NCI-H446 treated with DMSO at 0.1 percent for 48 hours (cell line): ENCODE results near the gene MICALL1.

ENCODE experiments used
- DNase-seq: peaks from one replicate; lab custom pipeline; 2025; lab: John Stamatoyannopoulos, UW

Gene MICALL1

DNA sequence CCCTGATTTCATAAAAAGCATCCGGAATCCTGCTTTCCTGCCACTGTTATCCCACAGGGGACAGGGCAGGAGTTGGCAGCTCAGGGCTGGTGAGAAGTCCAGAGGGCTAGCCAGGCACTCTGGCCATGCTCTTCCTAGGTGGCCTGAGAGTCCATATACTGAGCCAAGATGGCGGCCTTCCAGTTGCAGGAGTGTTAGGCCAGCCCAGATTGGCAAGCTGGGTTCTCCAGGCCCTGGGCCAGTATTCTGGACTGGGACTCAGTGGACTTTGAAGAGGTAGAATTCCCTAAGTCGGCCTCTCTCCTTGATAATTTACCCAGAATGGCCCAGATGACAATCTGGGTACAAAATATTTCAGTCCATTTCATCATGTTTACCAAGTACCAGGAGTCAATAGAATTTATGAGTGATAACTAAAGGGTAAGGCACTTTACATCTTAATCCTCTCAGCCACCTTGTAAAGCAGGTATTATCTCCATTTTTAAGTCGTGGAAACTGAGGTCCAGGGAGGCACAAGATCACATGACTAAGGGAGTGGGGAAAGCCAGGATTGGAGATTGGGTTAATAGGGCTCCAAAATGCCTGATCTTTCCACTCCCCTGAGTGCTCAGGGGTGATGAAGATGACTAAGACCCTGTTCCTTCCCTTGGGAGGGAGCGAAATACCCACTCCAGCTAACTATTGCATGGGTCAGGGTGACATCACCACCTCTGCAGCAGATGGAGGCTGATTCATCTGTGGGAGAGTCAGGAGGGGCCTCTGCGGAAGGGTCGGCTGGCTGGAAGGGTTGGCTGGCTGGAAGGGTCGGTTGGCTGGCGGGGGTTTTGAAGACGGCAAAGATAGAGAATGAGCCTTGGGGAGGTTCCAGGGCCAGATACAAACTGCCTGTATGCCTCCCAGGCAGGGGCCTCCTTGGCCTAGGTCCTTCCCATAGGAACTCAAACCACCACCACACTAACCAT lies 1.2 kb upstream of the MICALL1 start:
- peak; percentile 72 for DNase-seq

DNA sequence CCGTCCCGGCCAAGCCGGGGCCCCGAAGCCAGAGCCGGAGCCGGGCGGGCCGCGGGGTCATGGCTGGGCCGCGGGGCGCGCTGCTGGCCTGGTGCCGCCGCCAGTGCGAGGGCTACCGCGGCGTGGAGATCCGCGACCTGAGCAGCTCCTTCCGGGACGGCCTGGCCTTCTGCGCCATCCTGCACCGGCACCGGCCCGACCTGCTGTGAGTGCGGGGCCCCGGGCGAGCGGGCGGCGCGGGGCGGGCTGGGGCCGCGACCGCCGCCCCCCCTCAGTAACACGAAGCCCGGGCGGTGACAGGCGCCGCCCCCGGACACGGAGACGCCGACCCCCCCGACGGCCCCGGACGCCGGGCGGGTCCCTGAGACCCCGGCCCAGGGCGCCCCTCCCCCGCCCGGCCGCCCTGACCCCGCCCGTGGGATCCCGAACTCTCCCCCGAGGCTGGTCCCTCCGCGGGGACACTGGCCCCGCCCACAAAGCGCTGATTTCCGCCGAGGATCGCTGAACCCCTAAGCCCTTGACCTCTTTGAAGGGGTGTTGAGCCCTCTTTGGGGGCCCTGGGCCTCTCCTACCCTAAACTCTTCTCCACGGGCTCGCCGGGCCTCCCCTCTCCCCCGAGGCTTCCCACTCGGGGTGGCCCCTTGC lies 389 bp downstream of the MICALL1 start:
- DNase-seq: no peak

DNA sequence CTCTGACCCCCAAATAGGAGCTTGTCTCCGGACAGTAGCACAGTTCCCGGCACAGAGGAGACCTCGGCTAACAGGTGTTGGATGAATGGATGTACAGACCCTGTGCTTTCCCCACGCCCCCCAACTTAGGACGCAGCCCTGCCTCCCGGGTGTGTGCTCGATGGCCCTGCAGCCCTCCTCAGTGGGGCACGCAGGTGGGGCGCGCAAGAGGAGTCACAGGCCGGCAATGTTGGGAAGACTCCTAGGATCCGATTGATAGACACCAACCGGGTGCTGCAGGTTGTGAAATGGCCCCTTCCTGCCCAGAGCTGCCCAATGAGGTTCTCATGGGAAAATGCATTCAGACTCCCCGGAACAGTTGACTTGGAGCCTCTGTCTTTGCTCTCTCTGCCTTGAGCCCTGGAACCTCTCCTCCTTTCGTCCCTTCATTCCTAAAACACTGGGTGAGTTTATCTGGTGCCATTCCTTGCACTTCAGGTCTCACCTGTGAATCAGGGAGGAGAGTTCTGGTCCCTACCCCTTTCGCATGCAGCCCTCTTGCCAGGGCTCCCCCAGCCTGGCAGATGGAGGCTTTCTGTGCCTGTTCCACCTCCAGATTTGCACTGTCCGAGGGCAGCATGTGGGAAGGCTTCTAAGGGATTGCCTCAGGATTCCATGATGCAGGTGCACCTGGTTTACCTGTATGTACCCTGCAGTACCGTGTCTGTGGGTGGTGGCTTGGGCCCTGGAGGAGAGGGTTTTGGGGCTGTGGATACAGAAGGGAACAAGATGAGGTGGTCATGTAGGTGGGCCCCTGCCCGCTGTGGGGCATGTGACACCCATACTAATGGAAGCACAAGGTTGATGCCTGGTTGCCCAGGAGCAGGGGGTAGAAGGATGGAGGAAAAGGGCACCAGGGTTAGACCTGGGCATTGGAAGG lies 1.2 kb downstream of the MICALL1 start:
- DNase-seq: no peak

DNA sequence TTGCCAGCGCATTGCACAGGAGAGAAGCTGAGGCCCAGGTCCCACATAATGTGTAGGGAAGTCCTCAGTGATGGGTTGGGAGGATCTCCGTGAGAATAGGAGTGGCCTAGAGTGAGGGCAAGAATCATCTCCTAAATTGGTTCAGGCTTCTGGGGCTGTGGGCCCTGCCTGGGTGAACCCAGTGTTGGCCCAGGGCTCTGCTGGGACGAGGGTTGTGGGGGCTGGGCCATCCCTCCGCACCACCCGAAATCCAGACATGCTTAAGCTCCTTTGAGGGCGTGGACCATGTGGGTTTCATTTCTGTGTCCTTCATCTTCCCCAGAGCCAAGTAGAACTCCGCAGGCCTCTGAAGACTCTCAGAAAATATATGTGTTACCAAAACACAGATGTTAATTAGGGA lies 3.7 kb downstream of the MICALL1 start:
- no peak for DNase-seq

GRCh38 chr22:37910890-37911672 lies 5.0 kb downstream of the MICALL1 start:
- DNase-seq: no peak

DNA sequence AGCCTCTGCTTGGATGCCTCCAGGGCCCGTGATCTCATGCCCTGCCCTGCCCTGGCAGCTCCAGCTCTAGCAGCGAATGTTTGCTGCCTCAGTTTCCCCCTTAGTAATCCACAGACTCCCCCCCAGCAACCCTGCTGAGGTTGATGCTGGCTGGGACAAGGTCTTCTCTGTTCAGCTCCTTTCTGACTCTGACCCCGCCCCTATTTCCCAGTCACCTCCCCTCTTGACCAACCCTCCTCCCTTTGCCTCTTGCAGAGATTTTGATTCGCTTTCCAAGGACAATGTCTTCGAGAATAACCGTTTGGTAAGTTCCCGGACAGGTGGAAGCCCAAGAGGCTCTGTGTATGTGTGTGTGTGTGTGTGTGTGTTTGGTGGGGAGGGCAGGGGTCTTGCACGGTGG lies 5.6 kb downstream of the MICALL1 start:
- no peak for DNase-seq

DNA sequence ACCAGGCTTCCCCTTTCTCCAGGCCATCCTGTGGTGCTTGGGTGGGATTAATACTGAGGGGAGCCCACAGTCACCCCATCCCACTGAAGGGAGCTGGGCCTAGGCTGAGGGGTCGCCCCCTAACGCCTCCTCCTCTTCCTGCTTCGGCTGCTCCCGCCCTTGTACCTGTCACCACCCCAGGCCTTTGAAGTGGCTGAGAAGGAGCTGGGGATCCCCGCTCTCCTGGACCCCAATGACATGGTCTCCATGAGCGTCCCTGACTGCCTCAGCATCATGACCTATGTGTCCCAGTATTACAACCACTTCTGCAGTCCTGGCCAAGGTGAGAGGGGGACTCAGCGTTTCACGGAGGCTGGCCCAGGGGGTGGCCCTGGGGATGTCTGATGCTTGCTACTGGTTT lies 6.1 kb downstream of the MICALL1 start:
- DNase-seq: no peak

- DNase-seq: no peak
Observed at GRCh38 chr22:37913233-37913721, 7.2 kb downstream of the MICALL1 start.

DNA sequence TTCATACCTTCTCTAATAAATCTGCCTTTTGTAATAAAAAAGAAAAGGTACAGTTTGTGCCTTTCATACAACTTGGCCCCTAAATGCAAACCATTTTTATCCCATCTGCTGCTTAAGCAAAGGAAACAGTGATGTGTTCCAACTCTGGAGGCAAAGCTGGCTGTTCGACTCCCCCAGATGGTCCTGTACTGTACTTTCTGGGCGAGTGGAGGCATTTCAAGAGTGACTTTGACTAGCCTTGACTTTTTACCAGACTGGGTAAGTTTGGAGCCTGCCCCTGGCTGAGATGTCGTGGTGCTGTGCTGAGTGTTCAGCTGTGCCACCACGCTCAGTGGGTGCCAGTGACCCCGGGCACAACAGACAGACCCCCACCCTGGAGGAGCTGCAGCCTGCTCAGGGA lies 10.2 kb downstream of the MICALL1 start:
- no peak for DNase-seq

- no peak for DNase-seq
Observed at GRCh38 chr22:37917874-37918548, 11.9 kb downstream of the MICALL1 start.

DNA sequence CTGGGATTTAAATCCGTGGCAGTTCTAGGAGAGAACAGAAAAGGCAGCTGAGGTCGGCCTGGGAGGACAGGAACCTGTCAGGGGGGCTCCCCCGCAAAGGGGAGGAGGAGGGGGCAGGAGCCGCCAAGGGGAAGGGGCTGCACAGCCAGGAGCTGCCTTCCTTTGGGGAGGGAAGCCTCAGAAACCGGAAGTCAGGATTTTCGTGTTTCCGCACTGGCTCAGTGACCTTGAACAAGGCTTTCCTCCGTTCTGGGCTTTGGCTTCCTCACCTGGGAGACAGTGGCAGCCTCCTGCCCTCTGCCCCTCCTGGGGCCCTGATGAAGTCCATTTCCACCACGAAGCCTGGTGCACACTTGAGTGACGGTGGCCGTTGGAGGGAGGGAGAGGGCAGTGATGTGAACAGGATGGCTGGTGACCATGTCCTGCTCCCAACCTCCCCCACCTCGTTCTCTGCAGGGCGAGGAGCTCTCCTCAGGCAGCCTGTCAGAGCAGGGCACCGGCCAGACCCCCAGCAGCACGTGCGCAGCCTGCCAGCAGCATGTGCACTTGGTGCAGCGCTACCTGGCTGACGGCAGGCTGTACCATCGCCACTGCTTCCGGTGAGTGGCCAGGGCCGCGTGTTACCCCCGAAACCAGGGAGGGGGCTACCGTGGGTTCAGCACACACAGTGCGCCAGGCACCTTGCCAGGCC lies 12.6 kb downstream of the MICALL1 start:
- no peak for DNase-seq

GRCh38 chr22:37920126-37920525 lies 14.0 kb downstream of the MICALL1 start:
- no peak for DNase-seq

- no peak for DNase-seq
Observed at GRCh38 chr22:37922191-37922590, 16.1 kb downstream of the MICALL1 start.

DNA sequence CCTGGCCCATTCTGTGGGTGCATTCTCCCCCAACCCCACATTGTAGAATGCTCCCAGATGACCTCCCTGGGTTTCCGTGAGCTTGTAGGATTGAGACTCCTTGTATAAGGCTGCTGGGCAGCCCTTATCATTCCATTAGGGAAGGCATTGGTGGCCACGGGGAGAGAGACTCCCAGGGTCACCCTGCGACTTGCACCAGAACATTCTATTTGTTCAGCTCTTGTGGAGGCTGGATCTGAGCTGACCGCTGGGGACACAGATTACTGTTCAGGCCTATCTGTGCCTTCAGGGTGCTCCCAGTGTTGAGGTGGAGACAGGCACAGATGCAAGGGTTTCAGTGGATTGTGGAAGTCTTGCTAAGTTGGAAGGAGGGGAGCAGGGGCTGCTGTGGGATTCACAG lies 17.8 kb downstream of the MICALL1 start:
- DNase-seq: no peak

GRCh38 chr22:37924386-37925065 lies 18.4 kb downstream of the MICALL1 start:
- no peak for DNase-seq

DNA sequence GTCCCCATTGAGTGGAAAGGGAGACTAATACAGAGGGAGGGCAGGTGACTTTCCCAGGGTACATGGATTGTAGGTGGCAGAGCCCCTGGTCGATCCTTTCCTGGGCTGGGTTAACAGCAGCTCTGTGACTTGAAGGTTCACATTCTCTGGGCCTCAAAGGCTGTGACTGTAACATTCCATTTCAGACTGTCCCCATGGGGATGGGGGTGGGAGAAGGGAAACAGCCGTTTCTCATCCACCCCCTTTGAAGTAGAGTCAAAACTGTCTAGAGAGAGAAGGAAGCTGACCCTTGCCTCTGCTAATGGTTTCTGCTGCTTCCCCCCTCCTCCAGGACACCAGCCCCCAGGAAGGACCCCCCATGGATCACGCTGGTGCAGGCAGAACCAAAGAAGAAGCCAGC lies 19.2 kb downstream of the MICALL1 start:
- no peak for DNase-seq

- no peak for DNase-seq
Observed at GRCh38 chr22:37925767-37926166, 19.7 kb downstream of the MICALL1 start.

DNA sequence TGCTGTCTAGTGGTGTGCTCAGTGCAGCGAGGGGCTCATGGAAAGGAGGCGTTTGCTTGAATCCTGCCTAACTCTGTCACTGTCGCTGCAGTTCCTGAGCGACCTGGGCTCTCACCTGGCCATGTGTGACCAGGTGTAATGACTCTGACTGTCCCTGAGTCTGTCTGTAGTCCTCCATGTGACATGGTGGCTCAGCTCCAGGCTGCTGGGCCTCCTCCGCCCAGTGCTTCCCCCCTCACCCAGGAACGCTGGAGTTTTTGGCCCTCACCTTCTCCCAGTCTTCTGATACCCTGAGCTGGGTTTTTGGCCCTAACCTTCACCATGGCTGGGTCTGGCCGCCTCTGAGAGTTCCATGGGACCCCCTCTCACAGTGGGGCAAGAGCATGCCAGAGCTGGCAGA lies 20.3 kb downstream of the MICALL1 start:
- DNase-seq: no peak

DNA sequence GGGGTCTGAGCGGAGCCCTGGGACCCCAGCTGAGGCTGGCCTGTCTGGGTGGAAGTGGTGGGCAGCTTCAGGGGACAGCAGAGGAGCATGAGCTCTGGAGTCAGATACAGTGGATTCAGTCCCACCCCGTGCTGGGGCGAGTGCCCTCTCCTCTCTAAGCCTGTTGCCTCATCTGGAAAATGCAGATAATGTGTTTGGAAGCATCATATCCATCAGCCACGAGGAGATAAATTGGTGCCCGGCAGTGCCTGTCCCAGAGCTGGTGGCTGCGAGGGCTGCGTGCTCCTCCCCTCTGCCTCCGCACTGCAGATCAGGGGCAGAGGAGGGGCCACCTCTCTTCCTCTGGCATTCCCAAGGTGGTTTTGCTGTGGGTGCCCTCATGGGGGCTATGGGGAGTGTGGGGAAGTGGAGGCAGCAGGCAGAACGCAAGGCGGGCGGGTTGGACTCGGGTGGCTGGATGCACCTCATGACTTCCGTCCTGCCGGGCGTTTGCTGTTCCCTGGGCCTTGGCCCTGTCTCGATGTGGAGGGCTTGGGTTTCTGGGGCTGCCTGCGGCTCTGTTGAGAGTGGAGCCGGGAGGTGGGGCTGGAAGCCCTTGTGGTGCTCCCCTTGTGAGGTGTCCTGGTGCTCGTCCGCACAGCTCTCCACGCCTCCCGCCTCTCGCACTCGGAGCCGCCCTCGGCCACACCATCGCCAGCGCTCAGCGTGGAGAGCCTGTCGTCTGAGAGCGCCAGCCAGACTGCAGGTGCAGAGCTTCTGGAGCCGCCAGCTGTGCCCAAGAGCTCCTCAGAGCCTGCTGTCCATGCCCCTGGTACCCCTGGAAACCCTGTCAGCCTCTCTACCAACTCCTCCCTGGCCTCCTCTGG lies 20.9 kb downstream of the MICALL1 start:
- DNase-seq: no peak
